ENCODE results near the gene CLNK.

CLNK gene

GRCh38 chr4:10492464-10492863 lies 192.1 kb downstream of the CLNK start:
- peak; percentile 19 for DNase-seq

DNA sequence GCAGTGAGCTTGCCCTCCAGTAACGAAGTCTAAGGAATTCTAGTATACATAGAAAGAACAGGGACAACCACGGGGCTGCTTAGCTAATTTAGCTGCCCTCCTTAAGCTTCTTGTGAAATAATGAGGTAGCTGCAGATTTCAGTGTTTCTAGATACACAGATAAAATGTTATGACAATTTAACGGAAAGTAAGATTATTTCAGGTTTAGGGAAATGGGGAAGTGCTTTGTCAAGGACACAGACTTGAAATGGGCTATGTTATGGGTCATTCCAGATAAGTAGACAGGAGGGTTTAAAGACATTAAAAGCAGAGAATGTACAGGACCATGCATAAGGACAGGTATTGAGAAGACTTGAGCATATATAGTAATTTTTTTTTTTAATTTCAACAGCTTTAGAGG lies 193.2 kb downstream of the CLNK start:
- DNase-seq, result no peak

DNA sequence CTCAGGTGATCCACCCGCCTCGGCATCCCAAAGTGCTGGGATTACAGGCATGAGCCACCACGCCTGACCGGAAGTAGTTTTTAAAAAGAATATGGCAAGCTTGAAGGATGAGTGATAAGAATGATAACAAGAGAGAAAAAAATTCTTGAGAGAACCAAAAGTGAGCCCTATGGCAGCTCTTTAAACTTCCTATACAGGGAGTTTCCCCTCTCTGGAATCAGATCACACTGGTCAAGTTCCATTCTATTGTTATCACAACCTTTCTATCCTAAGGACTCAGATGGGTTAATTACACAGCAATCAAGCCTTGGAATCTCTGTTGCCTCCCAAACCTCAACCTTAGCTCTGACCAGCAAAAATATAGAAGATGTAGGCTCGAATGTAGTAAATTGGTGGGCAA lies 193.6 kb downstream of the CLNK start:
- no peak for DNase-seq

DNA sequence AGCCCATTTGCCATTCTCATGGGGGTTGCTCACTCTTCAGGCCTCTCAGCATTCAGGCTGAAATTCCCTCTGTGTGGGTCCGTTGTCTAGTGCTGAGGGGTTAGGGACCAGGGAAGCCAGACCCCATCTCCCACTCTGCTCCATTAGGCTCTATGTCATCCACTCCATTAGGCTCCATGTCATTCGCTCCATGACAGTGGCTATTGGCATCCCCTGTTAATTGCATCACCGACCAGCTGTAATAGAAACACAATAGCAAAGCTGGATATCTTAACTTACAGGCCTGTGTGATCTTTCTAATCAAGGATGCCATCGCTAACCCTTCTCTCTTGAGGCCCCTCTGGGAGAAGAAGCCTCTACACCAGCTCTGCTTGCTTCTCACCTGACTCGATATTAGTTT lies 201.7 kb downstream of the CLNK start:
- no peak for DNase-seq

DNA sequence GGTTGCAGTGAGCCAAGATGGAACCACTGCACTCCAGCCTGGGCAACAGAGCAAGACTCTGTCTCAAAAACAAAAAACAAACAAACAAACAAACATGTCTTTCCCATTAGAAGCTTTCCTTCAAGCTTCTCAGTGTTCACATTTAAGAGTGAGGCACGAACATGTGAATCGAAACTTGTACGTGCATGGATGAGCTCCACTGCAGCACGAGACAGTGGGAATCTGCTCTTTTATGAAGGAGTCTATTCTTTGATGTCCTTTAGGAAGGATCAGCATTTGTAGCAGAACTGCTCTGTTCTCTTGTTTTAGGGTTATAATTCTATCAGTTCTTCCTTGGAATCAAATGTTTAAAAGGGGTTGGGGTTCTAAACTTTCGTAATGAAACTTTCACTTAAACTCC lies 204.0 kb downstream of the CLNK start:
- no peak for DNase-seq

DNA sequence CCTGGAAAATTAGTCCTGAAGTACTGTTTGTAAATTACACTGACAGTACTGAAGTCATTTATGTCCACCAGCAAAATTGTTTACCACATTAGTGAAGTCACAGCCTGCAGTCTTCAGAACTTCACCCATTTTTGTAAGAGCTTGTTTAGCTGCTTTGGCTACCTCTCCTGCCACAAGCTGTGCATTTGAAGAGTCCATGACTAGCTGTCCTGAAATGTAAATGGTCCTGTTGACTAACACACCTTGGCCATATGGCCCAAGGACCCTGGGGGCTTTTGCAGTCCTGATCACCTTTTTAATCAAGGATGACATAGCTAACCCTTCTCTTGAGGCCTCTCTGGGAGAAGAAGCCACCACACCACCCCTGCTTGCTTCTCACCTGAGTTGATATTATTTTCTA lies 205.9 kb downstream of the CLNK start:
- DNase-seq, result no peak

DNA sequence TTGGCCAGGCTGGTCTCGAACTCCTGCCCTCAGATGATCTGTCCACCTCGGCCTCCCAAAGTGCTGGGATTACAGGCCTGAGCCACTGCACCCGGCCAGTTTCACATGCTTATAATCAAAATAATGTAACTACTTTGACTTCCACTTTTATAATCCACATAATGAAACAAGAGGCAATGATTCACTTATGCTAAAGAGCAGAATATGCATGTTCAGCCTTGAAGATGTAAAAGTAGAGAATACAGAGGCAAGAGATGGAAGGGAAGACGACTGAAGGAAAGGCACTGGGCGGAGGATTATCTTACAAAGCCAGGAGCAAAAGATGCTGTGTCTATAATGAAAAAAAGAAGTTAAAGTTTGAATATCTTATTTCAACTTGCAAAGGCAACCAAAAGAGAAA lies 214.1 kb downstream of the CLNK start:
- DNase-seq, result no peak

- DNase-seq, result no peak
Measured at GRCh38 chr4:10466161-10466560, 218.4 kb downstream of the CLNK start.

GRCh38 chr4:10462876-10463275 lies 221.7 kb downstream of the CLNK start:
- DNase-seq, result no peak

- no peak for DNase-seq
Measured at GRCh38 chr4:10461850-10462400, 222.6 kb downstream of the CLNK start.

DNA sequence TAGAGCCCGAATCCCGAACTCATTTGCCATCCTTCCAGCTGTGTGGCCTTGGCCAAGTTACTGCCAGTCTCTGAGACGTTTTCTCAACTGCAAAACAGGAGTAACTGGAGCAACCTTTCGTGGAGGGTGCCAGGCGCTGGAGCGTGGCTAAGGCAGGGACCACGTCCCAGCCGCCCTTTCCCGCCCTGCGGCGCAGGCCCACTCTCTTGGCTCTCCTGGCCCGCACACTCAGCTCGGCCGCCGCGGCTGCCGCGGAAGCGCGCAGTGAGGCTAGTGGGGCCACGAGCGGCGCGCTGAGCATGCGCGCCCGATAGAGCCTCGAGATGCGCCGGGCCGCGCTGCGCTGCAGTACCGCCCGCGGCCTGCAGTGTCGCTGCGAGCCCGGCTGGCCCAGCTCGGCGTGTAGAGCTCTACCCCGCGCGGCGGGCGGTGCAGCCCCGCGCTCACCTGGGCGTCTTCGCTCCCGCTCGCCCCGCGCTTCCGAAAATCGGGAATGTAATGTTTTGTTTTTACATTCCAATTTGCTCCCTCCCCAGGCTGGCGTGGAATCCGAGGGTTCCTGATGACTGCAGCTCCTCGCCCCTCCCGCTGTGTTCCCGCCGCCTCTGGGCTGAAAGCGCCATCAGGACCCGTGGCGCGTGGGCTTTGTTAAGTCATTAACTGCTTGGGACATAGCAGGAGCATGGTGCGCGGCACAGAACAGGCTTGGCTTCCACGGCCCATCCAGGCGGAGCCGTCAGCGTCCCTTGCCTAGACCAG lies 223.3 kb downstream of the CLNK start:
- no peak for DNase-seq

GRCh38 chr4:10460313-10461047 lies 224.1 kb downstream of the CLNK start:
- DNase-seq, result no peak

DNA sequence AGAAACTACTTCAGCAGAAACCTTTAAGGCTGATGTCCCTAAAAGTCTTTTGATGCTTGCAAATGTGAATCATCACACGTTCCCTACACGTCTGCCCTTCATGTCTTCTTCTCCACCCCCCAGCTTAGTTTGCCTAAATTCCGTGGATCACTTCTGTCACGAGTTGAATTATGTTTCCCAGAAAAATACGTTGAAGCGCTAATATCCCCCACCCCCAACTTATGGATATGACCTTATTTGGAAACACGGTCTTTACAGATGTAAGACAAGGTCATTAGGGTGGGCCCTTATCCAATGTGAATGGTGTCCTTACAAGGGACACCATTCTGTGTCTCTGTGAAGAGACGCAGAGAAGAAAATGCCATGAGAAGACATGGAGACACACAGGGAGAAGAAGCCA lies 225.3 kb downstream of the CLNK start:
- no peak for DNase-seq

- no peak for DNase-seq
Measured at GRCh38 chr4:10458177-10458576, 226.4 kb downstream of the CLNK start.

DNA sequence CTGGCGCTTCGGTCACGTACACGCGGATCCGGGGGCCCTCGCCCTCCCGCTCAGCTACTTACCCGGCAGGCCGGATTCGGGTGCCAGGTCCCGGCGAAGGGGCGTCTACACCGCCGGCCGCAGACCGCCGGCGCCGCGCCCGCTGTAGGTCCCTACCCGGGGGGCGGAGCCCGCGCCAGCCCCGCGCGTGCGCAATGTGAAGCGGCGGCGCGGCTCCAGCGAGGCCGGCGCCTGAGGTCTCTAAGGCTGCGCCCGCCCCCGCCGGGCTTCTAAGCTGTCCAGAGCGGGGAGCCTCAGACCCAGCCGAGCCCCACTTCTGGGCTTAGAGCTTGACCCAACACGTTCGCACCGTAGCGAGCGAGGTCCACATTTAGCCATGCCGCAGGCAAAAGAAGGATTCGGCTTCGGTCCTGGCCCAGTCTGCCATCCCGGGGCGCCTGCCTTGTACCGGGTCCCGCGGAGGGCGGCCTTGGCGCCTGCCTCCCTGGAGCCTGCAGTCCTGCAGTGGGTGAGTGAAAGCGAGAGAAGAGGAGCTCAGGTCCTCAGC lies 227.2 kb downstream of the CLNK start, which contains the start of gene ZNF518B:
ZNF518B (minus strand) TSS at position 172 of the 547 bp plus-strand sequence. CDS start 11,098 bp downstream, outside the sequence.
- DNase-seq, result no peak

GRCh38 chr4:10456595-10457254 lies 227.8 kb downstream of the CLNK start:
- DNase-seq, result no peak

GRCh38 chr4:10456260-10456594 lies 228.3 kb downstream of the CLNK start:
- DNase-seq, result no peak

GRCh38 chr4:10455133-10455532 lies 229.4 kb downstream of the CLNK start:
- DNase-seq, result no peak

- DNase-seq, result no peak
Measured at GRCh38 chr4:10454726-10455125, 229.8 kb downstream of the CLNK start.

- no peak for DNase-seq
Measured at GRCh38 chr4:10454121-10454520, 230.4 kb downstream of the CLNK start.

- DNase-seq, result no peak
Measured at GRCh38 chr4:10448991-10449390, 235.6 kb downstream of the CLNK start.

DNA sequence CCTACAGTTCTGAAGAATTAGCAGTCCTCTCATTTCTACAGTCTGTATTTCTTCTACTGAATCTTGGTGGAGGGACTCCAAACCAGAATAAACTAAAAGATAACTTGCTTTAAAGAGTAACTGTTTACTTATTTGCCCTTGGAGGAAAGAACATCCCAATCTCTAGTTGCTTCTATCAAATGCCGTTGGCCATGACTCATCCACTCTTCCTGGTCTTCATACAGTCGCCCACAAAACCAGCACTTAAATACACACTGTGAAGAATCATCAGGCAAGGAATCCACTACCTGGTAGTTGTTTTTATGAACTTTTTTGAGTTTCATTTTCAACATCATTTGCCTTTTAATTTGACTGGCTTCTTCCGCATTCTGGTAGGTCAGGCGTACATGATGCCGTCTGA lies 241.6 kb downstream of the CLNK start:
- DNase-seq, result no peak

- DNase-seq, result no peak
Measured at GRCh38 chr4:10441512-10441911, 243.1 kb downstream of the CLNK start.
